ENCODE results near the gene APP.

Gene APP

GRCh38 chr21:25905126-25905525, 265.4 kb downstream of the APP start:
- Histone ChIP-seq H3K27ac (ENCODE audit: low read depth, low read length) (no peak overlapping the region), H3F3A (ENCODE audit: control insufficient read depth, insufficient read depth) (no peaks in the 10 kb centered on the region), H3K4me1 (ENCODE audit: control insufficient read depth, low read length) (peaks cover 3% of the 10 kb centered on the region; the same call in 1 of the 2 replicates), H3K9me3 (ENCODE audit: control insufficient read depth, insufficient read depth, low read length) (no peaks in the 10 kb centered on the region), H4K20me1 (ENCODE audit: control insufficient read depth, insufficient read depth, low read depth, low read length) (no peaks in the 10 kb centered on the region), H3K9me2 (replicated peaks; ENCODE audit: control insufficient read depth, low read length) (no peaks in the 10 kb centered on the region), H3K4me2 (ENCODE audit: low read length) (no peak overlapping the region), H3K36me3 (ENCODE audit: control insufficient read depth, low read length) (no peaks in the 10 kb centered on the region), H3K27me3 (ENCODE audit: control insufficient read depth, low read length) (no peaks in the 10 kb centered on the region), H3K79me2 (ENCODE audit: control insufficient read depth, low read length) (no peaks in the 10 kb centered on the region), H3K4me3 (ENCODE audit: low read length) (no peak overlapping the region)
- TF ChIP-seq EZH2phosphoT487 (IDR thresholded peaks at IDR 0.05; ENCODE audit: borderline replicate concordance, low read length) (no peak), CTCF (IDR thresholded peaks at IDR 0.05; ENCODE audit: low read depth, low read length, poor library complexity, severe bottlenecking) (no peak)

GRCh38 chr21:25904044-25904695, 266.4 kb downstream of the APP start:
- Histone ChIP-seq H3K9me2 (replicated peaks; ENCODE audit: control insufficient read depth, low read length) (no peaks in the 10 kb centered on the region), H3K27ac (ENCODE audit: low read depth, low read length) (no peak overlapping the region), H3K36me3 (ENCODE audit: control insufficient read depth, low read length) (no peaks in the 10 kb centered on the region), H4K20me1 (ENCODE audit: control insufficient read depth, insufficient read depth, low read depth, low read length) (no peaks in the 10 kb centered on the region), H3K4me3 (ENCODE audit: low read length) (no peak overlapping the region), H3K9me3 (ENCODE audit: control insufficient read depth, insufficient read depth, low read length) (no peaks in the 10 kb centered on the region), H3F3A (ENCODE audit: control insufficient read depth, insufficient read depth) (no peaks in the 10 kb centered on the region), H3K4me1 (ENCODE audit: control insufficient read depth, low read length) (peaks cover 3% of the 10 kb centered on the region; the same call in 1 of the 2 replicates), H3K4me2 (ENCODE audit: low read length) (peak overlapping the region; percentile 7; the same call in 1 of the 2 replicates), H3K27me3 (ENCODE audit: control insufficient read depth, low read length) (no peaks in the 10 kb centered on the region), H3K79me2 (ENCODE audit: control insufficient read depth, low read length) (no peaks in the 10 kb centered on the region)
- TF ChIP-seq CTCF (IDR thresholded peaks at IDR 0.05; ENCODE audit: low read depth, low read length, poor library complexity, severe bottlenecking) = no peak
- no peak for TF ChIP-seq EZH2phosphoT487 (IDR thresholded peaks at IDR 0.05; ENCODE audit: borderline replicate concordance, low read length)

GRCh38 chr21:25903607-25904006, 267.0 kb downstream of the APP start:
- TF ChIP-seq CTCF (IDR thresholded peaks at IDR 0.05; ENCODE audit: low read depth, low read length, poor library complexity, severe bottlenecking) (no peak), EZH2phosphoT487 (IDR thresholded peaks at IDR 0.05; ENCODE audit: borderline replicate concordance, low read length) (no peak)
- Histone ChIP-seq H3K27me3 (ENCODE audit: control insufficient read depth, low read length) (no peaks in the 10 kb centered on the region), H3K9me2 (replicated peaks; ENCODE audit: control insufficient read depth, low read length) (no peaks in the 10 kb centered on the region), H3K27ac (ENCODE audit: low read depth, low read length) (no peak overlapping the region), H3K4me3 (ENCODE audit: low read length) (no peak overlapping the region), H3K36me3 (ENCODE audit: control insufficient read depth, low read length) (no peaks in the 10 kb centered on the region), H3F3A (ENCODE audit: control insufficient read depth, insufficient read depth) (no peaks in the 10 kb centered on the region), H3K9me3 (ENCODE audit: control insufficient read depth, insufficient read depth, low read length) (no peaks in the 10 kb centered on the region), H3K4me2 (ENCODE audit: low read length) (peak overlapping the region; percentile 7; the same call in 1 of the 2 replicates), H3K79me2 (ENCODE audit: control insufficient read depth, low read length) (no peaks in the 10 kb centered on the region), H4K20me1 (ENCODE audit: control insufficient read depth, insufficient read depth, low read depth, low read length) (no peaks in the 10 kb centered on the region), H3K4me1 (ENCODE audit: control insufficient read depth, low read length) (peaks cover 3% of the 10 kb centered on the region; the same call in 1 of the 2 replicates)

All from DOHH2 (cell line).